ENCODE measurements around the gene CCDC6.

Gene CCDC6

DNA sequence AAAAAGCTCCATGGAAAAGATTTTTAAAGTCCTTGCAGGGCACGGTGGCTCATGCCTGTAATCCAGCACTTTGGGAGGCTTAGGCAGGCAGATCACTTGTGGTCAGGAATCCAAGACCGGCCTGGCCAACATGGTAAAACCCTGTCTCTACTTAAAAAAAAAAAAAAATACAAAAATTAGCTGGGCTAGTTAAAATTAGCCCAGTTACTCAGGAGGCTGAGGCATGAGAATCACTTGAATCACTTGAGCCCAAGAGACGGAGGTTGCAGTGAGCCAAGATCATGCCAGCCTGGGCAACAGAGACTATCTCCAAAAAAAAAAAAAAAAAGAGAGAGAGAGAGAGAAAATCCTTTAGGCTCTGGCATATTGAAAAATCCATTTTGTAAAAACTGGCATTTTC lies 61.9 kb downstream of the CCDC6 start:
- DNase-seq: no peak

DNA sequence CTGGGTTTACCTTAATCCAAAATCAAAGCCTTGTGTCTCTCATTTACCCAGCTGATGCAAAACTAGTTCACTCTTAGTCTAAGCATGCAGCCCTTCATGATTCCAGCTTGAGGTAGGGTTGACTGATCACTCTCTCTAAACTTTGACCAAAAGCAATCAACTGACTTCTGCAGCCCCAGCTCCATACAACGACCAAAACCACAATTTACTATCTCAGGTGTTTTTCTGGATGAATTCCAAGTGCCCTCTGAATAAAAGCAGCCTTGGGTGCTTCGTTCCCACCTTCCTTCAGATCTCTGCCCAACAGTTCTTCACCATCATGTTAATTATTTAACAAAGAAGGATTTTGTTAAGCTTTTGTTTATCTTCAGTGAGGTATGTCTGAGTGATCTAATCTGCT lies 62.6 kb downstream of the CCDC6 start:
- no peak for DNase-seq

DNA sequence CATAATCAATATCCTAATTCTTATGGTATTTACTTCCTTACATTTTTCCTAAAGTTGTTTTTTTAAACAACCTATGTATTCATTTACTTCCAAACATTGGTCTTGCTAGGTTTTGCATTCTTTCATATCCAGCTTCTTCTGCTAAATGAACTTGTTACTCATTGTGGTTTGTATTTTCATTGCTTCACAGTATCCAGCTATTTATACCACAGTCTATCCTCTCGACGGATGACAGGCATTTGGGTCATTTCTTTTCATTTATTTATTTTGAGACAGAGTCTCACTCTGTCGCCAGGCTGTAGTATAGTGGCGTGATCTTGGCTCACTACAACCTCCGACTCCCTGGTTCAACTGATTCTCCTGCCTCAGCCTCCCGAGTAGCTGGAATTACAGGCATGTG lies 66.8 kb downstream of the CCDC6 start:
- no peak for DNase-seq

DNA sequence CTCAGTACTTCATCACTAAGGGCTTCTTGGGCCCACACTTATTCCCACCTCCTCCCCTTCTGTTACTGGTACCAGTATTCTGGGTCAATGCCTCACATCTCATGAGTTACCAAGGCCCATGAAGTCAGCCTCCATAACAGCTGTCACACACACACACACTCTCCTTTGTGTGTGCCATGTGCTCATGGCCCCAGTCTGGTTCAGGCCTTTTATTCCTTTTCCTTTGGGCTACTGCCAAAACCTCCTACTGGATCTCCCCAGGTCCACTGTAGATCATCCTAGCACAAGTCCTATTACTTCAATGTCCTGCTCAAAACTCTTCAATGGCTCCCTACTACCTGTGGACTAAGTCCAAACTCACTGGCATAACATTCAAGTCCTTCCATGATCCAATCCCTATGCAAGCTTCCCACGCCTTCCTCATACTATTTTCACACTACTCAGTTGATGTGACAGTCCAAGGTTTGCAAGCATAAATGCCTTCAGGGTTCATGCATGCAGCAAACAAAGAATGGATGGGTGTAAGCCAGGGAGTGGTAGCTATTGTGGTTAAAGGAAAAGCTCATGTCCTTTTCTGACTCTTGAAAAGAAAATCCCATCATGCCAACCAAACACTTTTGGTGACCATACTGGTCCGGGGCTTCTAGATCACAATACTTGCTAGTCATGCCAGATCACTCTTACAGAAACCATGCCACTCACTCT lies 68.1 kb downstream of the CCDC6 start:
- no peak for DNase-seq

DNA sequence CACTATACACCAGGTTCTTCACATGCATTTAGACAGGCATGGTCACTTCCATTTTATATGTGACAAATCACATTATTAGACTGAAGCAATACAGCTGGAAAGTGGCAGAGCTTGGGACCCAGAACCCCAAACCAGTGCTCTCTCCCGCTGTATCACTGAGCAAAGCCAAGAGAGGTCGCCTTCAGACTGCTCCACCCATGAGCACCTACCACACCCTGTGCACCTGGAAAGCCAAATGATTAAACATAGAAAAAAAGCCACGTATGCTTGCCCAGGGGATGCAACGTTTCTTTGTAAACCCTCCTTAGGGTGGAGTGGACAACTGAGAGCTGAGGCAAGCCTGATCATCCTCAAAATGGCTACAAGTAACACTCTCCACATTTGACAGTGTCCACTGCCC lies 72.5 kb downstream of the CCDC6 start:
- no peak for DNase-seq

DNA sequence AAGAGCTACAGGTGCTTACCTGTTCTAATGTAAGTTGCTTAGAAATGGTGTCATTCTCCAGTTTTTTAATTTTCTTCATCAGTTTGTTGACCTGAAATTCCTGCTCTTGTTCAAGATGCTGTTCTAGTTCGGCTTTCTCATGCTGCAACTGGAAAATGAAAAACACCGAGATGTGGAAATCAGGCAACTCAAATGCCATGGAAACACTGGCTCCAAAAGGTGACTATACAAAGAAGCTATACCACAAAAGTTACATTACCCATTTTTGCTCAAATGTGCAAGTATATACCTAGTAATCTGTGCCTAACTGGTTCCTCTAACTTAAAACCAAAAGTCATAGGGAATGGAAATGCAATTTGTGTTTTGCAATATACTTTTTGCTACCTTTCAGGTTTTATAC lies 73.8 kb downstream of the CCDC6 start:
- DNase-seq: no peak

DNA sequence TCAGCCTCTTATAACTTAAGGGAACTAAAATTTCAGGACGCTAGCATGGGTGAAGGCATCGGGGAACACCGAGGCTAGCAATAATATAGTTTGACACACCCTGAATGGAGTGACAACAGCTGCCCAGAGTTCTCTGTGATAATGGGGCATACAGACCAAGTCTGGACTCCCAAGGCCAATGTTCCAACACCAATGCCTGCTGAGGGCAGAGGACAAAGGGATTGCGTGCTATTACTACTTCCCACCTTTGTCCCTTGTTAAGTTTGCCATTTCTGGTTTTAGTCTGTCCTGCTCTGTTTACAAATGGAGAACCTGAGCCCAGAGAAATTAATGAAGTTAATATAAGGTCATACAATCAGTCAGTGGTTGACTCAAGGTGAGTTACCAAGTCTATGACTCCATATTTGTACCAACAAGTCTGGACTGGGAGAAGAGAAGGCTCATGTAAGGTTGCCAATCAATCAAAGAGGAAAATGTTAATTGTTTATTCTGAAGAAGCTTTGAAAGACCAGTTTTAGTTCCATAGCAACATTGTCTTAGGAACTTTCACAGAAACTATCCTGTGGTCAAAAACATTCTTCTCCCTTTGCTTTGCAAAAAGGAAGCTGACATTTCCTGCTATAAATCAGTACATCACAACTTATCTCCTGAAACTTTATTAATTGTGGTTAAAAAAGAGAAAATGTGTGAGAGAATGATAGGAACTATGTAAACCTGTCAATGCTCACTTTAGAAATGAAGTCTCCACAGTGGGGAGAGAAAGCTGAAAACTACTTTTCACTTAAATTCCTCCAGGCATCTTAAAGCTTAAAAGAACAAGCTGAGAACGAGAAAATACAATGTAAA lies 74.5 kb downstream of the CCDC6 start:
- no peak for DNase-seq

DNA sequence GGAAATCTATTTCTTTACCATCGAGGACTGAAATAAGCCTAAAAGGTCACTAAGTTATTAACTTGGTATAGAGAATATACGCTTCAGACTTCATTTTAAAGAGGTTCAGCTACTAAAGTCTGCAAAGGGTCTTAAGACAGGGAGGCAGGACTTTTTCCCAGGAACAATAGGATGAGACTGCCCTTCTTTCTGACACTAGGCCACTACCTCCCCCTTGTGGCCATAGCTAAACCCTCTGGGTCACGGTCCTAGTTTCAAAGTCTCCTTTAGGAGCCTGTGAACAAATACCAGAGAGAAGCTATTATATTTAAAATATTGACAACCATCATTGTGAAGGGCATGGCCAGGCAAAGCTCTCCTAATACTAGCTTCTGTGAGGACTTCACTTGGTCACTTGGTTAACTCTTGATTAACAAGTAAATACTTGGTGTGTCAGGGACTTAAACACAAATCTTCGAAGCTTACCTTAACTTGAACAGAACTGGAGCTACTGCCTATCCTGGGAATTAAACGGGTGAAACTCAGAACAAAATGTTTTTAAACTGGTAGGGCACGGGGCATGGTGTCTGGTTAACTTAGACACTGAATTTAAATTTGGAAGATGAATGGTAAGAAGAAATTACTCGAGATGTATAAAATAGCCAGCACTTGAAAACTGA lies 75.6 kb downstream of the CCDC6 start:
- DNase-seq: peak; percentile 56

DNA sequence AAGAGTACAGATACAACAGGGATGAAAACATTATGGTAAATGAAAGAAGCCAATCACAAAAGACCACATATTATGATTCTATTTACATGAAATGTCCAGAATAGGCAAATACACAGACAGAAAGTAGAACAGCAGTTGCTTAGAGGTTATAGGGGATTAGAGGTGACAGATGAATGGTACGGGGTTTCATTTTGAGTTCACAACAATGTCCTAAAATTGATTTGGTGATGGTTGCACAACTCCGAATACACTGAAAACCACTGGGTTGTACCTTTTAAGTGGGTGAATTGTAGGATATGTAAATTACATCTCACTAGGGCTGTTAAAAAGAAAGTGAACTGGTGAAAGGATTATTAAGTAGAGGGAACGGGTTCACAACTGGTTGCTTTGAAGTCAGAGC lies 76.8 kb downstream of the CCDC6 start:
- no peak for DNase-seq

DNA sequence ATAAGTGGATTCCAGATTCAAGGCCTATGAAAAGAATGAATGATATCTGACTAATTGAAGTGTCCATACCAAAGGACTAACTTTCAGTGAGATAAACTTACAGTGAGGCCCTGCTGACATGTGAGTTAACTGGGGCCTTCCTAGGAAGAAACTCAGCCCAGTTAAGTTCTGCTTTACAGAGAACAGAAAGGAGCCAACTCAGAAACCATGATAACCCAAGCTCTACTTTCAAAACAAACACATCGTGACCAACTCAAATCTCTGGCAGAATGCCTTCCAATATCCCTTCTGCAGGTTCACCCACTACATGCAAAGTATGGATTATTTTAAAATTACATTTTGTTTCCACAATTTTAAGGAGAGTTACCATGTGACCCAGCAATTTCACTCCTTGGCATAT lies 77.3 kb downstream of the CCDC6 start:
- DNase-seq: no peak

DNA sequence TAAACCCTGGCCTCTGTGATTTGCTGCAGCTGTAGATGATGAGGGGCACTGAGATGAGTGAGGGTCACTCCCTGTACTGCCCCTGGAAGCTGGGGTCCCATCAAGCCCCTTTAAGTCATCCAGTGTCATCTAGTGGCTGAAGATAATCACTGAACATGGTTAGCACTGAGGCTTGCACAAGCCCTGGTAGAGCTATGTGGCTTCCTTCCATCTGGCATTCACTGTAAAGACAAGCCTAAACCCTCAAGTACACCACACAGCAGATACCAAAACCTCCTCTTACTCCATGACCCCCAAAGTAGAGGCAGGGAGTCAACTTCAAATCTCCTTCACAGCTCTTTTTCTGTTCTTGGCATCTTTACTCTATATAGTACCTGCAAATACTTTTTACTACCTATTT lies 80.4 kb downstream of the CCDC6 start:
- no peak for DNase-seq

DNA sequence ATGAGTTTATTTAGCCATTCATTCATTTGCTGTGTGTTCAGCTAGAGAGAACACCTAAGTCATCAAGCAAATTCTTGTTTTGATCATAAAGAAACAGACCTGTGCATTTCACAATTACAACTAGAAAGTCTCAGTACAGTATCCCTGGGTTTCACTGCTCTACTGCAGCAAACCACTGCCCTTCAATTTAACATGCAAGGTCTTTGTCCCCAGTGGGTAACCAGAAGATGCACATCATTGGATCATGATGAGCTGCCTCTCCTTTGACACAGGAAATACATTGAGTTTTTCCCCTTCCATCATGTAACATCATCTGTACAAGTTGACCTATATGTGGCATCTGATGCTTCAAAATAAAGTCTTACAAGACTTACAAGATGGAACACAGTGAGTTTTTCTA lies 82.6 kb downstream of the CCDC6 start:
- DNase-seq: no peak

DNA sequence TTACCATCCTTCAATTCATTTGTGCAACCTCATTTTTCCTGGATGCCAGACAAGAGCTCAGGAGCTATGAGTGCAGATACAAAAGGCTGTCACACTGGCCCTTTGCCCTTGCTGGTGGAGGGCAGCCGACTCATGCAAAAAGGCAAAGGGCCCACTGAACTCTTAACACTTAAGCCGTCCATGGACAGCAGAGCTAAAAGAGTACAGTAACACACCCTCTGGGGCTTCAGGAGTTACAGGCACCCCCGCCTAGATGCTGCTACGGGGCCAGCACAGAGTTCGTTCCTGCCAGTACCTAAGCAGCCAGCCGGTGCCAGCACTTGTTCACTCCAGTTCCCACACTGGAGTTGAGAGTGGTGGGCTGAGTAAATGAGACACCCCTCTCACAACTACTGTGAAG lies 83.2 kb downstream of the CCDC6 start:
- DNase-seq: no peak

DNA sequence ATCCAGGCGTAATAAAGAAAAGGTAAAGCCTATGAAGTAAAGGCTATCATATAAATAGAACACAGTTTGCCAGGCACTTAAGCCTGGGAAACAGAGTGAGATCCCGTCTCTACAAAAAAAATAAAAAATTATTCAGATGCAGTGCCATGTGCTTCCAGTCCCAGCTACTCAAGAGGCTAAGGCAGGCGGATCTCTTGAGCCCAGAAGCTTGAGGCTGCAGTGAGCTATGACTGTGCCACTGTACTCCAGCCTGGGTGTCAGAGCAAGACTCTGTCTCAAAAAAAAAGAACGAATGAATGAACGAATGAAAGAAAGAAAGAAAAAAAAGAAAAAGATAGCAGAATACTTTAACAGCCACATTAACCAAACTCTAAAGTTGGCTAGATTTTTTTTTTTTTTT lies 85.9 kb downstream of the CCDC6 start:
- DNase-seq: no peak

DNA sequence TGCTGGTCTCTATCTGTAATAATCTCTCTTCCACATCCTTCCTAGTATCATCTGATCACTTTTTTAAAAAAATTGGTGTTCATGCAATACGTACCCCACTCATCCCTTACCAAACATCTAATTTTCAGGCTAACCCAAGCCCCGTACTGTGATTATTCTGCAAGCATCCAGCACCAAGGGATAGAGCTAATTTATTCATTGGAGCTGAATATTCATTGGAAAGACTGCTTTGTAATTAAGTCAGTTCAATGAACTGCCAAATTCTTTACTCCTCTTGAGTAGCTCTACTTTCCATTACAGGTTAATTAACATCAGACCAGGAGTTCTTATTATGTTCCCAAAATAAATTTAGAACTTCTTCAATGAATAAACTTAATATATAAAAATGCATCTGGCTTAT lies 86.7 kb downstream of the CCDC6 start:
- no peak for DNase-seq

DNA sequence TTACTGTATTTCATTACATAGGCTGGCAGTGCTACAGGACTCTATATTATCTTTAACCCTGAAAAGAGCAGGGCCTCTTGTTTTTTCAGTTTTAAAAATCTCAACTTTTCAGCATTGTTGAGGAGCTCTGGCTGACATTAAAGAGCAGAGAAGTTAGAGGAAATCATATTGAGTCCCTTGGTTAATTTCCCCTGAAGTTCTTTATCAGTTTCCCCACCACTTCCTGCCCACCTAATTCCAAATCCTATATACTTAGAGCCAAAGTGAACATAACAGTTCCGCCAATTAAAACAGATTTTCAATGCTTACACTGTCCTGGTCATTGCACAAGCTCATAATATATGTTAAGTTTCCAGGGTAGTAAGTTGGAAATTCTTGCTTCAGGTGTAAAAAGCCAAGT lies 87.1 kb downstream of the CCDC6 start:
- DNase-seq: no peak

DNA sequence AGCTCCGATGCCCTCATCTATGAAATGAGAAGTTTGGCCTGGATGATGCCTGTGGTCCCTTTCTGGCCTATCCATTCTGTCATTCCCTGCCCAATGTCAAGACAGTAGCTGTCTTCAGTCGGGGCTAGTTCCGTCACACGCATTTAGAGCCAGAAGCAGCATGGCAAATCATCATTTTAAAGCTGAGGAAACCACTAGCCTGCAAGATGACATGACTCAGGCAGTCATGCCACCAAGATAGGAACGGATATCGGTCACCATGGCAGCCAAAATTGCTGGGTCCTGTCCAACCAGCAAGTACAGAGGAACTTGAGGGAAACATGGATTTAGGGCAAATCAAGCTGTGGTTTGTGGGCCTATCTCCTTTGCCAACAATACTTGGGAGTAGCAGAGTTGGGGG lies 88.6 kb downstream of the CCDC6 start:
- no peak for DNase-seq

DNA sequence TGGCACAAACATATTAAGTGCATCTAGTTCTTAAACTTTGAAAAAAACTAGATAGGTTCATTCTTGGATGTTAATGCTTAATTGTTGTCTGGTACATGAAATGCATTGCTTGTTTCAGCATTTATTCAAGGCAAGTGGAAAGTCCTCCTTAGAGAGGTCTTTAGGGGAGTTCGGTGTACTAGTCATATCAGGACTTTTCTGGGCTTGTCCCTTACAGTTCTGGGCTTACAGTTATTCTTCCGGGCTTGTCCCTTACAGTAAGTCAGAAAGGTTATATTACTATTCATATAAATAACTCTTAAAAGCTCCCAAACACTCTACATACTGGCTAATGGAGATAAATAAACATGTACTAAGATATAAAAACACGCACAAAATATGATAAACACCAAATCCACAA lies 91.5 kb downstream of the CCDC6 start:
- no peak for DNase-seq

DNA sequence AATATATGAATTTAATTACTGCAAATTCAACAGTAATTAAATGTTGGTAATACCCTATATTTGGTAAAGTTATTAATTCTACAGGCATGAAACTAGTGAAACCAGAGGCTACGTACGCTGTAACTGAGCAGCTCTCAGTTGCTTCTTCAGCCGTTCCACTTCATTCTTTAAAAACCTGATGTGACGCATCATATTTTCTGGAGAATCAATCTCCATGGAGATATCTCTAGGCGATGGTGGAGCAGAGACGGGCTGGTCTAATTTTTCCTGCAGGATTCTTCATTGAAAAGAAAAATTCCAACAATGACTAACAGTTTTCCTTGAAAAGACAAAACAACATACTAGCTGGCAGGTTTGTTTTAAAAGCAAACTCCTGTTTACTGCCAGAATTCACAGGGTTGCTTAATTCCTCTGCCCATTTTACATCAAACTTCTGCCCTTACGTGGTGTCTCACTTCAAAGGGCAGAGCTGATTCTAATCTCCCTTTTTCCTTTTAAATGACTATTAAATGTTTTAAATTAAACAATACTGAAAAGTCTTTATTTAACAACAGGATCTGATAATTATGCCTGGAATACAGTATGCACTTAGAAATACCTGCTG lies 93.7 kb downstream of the CCDC6 start:
- DNase-seq: no peak

DNA sequence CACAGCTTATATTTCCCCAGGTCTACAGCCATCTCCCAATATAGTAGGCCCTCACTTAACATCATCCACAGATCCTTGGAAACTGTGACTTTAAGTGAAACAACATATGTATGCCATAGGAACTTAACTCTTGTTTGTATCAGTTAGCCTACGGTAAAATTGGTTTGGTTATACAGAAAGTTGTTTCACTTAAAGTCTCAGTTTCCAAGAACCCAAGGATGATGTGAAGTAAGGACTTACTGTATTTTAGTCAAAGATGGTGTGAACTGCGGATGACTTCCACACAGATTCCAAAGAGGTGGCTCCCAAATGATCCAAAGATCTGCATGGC lies 96.7 kb downstream of the CCDC6 start:
- DNase-seq: no peak

DNA sequence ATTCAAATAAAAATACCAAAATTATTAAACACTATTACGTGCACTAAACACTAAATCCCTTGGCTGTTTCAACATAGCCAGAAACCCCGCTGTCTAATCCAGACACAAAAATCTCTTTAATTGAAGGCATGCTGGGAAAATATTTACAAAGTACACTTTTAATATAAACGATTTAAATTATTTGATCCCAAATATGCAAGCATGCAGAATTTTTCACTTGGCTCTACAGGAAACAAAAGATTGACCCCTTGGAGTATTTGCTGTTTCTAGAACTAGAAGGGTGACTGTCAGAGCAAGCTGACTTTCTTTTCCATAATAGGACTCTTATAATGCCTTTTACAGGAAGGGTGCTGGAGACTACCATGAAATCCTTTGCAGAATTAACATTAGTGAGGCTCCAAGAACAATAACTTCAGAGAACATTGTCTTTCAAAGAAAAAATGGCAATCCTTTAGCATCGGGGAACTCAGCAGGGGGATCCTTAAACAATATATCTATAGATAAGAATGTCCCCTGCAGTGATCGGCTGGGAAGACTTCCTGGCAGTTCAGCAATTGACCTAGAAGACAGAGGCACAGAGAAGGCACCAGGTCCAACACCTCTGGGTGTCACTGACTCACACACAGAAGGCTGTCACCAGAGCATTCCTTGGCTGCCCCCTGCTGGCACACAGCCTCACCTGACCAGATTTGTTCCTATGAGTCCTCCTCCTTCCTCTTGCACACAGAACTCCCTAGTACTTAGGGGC lies 97.3 kb downstream of the CCDC6 start:
- peak; percentile 59 for DNase-seq

DNA sequence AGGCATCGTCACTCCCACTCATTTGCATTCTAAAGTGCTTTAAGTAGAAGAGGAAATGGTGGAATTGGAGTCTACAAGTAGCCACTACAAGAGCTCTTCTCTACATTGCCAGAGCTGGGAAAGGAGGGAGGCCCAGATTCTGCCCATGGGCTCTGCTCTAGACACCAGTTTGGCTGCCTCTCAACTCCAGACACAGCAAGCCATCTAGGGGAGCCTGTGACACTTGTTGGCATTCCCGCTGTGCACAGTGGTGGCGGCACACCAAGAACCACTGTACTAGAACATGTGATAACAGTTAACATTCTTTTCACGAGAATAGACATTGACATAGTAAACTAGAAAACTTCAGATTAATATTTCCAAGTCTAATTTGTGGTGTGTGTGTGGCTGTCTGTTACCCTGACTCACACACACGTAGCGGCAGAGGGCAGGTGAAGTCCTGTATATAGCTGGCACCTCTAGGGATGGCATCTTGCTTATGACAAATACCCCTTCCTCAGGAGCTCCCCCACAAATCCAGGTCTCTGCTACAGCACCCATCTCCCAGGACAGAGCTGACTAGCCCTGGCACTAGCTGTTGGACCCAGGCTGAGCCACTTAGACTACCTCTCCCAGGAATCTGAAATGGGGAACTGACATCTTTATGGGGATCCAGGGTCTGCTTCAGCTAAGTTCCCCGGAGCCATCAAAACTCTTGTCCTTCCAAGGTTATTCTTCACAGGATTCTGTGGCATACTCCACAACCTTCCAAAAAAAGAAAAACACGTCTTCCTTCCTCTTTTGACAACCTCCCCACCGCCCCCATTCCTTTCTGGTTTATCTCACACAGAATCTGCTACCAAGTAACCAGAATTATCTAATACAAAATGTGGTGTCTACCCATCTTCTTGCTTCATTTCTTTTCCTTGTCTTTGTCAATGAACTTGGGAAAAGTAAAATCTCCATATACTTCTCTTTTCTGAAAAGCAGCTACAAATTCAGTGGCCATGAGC lies 98.4 kb downstream of the CCDC6 start:
- DNase-seq: no peak
